KG1 (cell line): ENCODE data around the gene WDR17.
"Not testable (repeated sequence)": the region's sequence is repeated elsewhere in the genome, so short reads cannot be mapped to it uniquely, and the experiment has no call there.

Source experiments
- DNase-seq: peaks from one replicate; lab custom pipeline; 2025; lab: John Stamatoyannopoulos, UW

The WDR17 gene

DNA sequence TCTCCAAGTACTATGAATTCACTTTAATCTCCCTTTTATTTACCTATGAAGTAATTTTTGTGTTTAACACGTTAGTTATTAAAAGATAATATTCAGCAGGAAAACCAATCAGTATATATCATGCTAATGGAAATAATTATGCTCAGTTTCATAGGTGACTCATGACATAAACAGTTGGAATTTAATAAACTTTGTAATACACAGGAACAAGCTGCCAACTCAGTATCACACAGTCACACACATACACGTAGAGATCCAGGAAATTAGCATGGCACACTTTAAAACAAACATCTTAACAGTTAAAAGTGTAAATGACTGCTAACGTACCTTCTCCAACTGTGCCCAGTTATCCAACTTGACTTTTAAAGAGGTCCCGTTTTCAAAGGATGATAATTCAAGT lies 127.5 kb downstream of the WDR17 start:
- no peak for DNase-seq

- no peak for DNase-seq
Measured at GRCh38 chr4:176193938-176194337, 128.3 kb downstream of the WDR17 start.

GRCh38 chr4:176195184-176195978 lies 129.7 kb downstream of the WDR17 start, which contains the start of gene SPATA4:
Gene SPATA4 (minus strand): TSS chr4:176195585. CDS start chr4:176195562, 23 bp downstream.
- DNase-seq = peak; percentile 2

- no peak for DNase-seq
Measured at GRCh38 chr4:176198316-176198903, 132.8 kb downstream of the WDR17 start.

GRCh38 chr4:176205299-176205698 lies 139.7 kb downstream of the WDR17 start:
- no peak for DNase-seq

DNA sequence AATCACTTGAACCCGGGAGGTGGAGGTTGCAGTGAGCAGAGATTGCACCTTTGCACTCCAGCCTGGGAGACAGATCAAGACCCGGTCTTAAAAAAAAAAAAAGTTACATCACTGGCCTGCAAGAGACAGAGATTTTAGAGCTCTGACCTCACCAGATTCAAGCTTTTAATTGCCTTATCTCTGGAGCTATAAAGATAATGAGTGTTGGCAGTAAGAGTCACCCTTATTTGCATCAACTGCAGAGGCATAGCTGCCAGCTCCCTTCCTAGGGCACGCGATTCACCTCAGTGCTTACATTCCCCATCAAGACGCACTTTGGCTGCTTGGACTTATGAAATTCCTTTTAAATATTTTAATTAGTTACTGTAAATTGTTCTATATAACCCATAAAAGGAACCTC lies 142.2 kb downstream of the WDR17 start:
- no peak for DNase-seq

DNA sequence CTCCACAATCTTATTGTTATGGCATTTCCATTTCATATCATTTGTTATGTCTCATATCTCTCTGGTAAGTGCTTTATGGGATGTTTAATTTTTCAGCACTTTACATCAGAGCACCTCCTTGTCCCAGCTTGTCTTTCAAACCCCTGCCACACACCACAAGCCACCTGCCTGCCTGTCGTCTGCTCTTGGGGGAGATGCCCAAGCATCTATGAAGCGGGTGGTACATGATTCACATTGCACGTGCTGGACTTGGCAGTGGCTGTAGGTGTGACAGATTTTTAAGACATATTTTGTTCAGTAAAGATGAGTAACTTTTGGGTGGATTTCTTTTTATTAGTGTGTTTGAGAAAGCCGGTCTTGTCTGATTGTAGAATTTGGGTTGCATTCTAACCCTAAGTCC lies 143.9 kb downstream of the WDR17 start:
- no peak for DNase-seq

DNA sequence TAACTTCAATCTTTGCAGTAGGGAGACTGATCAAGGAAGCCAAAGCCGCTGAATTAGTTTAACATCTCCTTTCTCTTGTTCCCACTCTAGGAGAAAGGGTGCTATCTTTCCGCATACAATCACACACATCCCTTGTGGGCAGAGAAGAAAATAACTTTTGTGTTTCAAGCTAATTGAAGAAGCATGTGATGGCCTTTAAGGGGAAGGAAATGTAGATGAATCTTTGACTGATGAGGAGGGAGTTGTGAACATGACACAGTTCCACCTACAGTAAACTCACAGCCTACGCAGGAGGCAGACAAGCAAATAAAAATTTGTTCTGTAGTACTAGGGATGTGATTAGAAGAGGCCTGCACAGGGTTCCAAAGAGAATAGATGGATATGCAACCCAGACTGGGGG lies 144.5 kb downstream of the WDR17 start:
- DNase-seq = no peak

- DNase-seq = no peak
Measured at GRCh38 chr4:176210579-176211296, 145.1 kb downstream of the WDR17 start.

GRCh38 chr4:176212351-176212750 lies 146.7 kb downstream of the WDR17 start:
- DNase-seq = not testable (repeated sequence)

DNA sequence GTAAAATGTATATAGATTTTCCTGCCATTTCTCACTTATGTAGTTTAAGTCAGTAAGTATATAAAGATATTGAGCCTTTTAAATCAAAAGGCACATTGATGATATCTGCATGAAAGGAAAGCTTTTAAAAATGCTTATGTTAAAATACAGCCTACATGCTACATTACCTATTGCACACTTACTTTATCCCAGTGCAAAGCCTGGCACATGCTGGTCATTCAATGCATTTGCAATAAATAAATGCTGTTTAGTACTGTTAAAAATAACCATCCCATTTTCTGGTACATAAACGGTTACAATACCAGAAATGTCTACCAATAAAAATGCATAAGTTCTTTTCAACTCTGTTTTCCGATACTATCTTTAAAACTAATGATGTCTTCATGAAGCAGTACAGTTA lies 151.9 kb downstream of the WDR17 start:
- no peak for DNase-seq

GRCh38 chr4:176222149-176222548 lies 156.5 kb downstream of the WDR17 start:
- no peak for DNase-seq

DNA sequence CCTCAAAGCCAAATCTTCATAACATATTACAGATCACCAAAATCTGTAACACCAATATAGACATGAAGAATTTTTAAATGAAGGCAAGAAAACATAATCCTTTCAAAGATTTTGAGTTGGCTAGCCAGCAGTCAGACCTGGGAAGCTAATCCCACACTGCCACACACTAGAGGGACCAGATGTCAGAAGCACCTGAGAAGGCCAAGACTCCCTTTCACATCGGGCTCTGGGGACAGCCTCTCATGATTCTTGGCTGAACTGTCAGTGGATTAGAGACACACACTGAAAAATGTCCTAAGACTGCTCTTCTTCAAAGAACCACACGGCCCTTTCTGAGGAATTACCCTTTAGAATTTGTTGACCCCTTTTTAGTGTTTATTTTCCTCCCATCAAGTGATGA lies 157.9 kb downstream of the WDR17 start:
- no peak for DNase-seq

GRCh38 chr4:176226736-176227135 lies 161.1 kb downstream of the WDR17 start:
- no peak for DNase-seq

- DNase-seq = no peak
Measured at GRCh38 chr4:176229645-176230044, 164.0 kb downstream of the WDR17 start.
